Activated T-cell treated with anti-CD3 and anti-CD28 coated beads, Interleukin-2, amount 50 U/mL, for 4 hours (primary cell): Measurements from ENCODE around the gene BAIAP2L1. TPM values are rescaled to one million over a fixed set of nuclear protein-coding genes. Genes with fewer than 3 reads are reported as not detected.

Experiments
- ATAC-seq, 2 donors: fragments of 200-7000 bp; cut with Tn5 transposase; one replicate each; pipeline ENCODE4 v1.10.0; 2021
- DNase-seq: peaks from one replicate; pipeline ENCODE4 v3.0.0-alpha.2; 2020
- H3K27me3 Mint-ChIP-seq: one replicate; pipeline ENCODE4 v1.8.0; 2021; ENCODE audit warnings: low read depth, mixed read lengths
- H3K36me3 Mint-ChIP-seq: one replicate; pipeline ENCODE4 v1.8.0; 2022; ENCODE audit warnings: mixed read lengths; ENCODE audit not compliant: insufficient read depth
- H3K4me1 Mint-ChIP-seq: one replicate; pipeline ENCODE4 v1.8.0; 2021; ENCODE audit warnings: low read depth, mixed read lengths
- H3K4me3 Mint-ChIP-seq: one replicate; pipeline ENCODE4 v1.8.0; 2021; ENCODE audit warnings: mild to moderate bottlenecking, moderate library complexity, mixed read lengths
- H3K9me3 Mint-ChIP-seq: one replicate; pipeline ENCODE4 v1.8.0; 2021; ENCODE audit warnings: mixed read lengths
- total RNA-seq, 3 donors: library from RNA; stranded (reverse); gene quantifications; one replicate each; pipeline ENCODE4 v1.2.1, GENCODE V29; 2021

Gene BAIAP2L1
- total RNA-seq, 3 donors from 2014 or later: 0.34 to 1.2 (median 0.56) TPM

GRCh38 chr7:98359395-98359794, 41.5 kb downstream of the BAIAP2L1 start:
- no peaks in the 10 kb centered on the region for H3K9me3 Mint-ChIP-seq
- no peak for DNase-seq
- no peaks in the 10 kb centered on the region for H3K36me3 Mint-ChIP-seq
- no peak overlapping the region for H3K4me3 Mint-ChIP-seq
- no peaks in the 10 kb centered on the region for H3K4me1 Mint-ChIP-seq
- peaks cover under 1% of the 10 kb centered on the region for H3K27me3 Mint-ChIP-seq
- no peak for ATAC-seq

- Mint-ChIP-seq H3K4me1 (no peaks in the 10 kb centered on the region), H3K4me3 (no peak overlapping the region), H3K36me3 (no peaks in the 10 kb centered on the region), H3K27me3 (peaks cover 3% of the 10 kb centered on the region), H3K9me3 (no peaks in the 10 kb centered on the region)
- DNase-seq (no peak), ATAC-seq (no peak)
These were observed 42.2 kb downstream of the BAIAP2L1 start for GRCh38 chr7:98358706-98359105.

- Mint-ChIP-seq H3K9me3 (no peaks in the 10 kb centered on the region), H3K27me3 (peaks cover 3% of the 10 kb centered on the region), H3K4me1 (no peaks in the 10 kb centered on the region), H3K4me3 (no peak overlapping the region), H3K36me3 (no peaks in the 10 kb centered on the region)
- DNase-seq: no peak
- no peak for ATAC-seq
These were observed 43.1 kb downstream of the BAIAP2L1 start for GRCh38 chr7:98357751-98358161.

- DNase-seq (no peak), ATAC-seq (no peak)
- H3K27me3 Mint-ChIP-seq: peaks cover 5% of the 10 kb centered on the region
- H3K9me3 Mint-ChIP-seq: no peaks in the 10 kb centered on the region
- H3K4me3 Mint-ChIP-seq: no peak overlapping the region
- H3K36me3 Mint-ChIP-seq: no peaks in the 10 kb centered on the region
- no peaks in the 10 kb centered on the region for H3K4me1 Mint-ChIP-seq
These were observed 45.7 kb downstream of the BAIAP2L1 start for GRCh38 chr7:98355250-98355538.

- Mint-ChIP-seq H3K9me3 (no peaks in the 10 kb centered on the region), H3K4me3 (no peak overlapping the region), H3K36me3 (no peaks in the 10 kb centered on the region), H3K4me1 (no peaks in the 10 kb centered on the region), H3K27me3 (peaks cover 5% of the 10 kb centered on the region)
- ATAC-seq (no peak), DNase-seq (no peak)
These were observed 46.2 kb downstream of the BAIAP2L1 start for GRCh38 chr7:98354511-98355249.

GRCh38 chr7:98354052-98354451, 46.8 kb downstream of the BAIAP2L1 start:
- Mint-ChIP-seq H3K4me1 (no peaks in the 10 kb centered on the region), H3K4me3 (no peak overlapping the region), H3K9me3 (no peaks in the 10 kb centered on the region), H3K27me3 (peaks cover 5% of the 10 kb centered on the region), H3K36me3 (no peaks in the 10 kb centered on the region)
- ATAC-seq (no peak), DNase-seq (no peak)

GRCh38 chr7:98352621-98353020, 48.3 kb downstream of the BAIAP2L1 start:
- Mint-ChIP-seq H3K36me3 (no peaks in the 10 kb centered on the region), H3K4me1 (no peaks in the 10 kb centered on the region), H3K4me3 (no peak overlapping the region), H3K27me3 (peaks cover 5% of the 10 kb centered on the region), H3K9me3 (no peaks in the 10 kb centered on the region)
- no peak for ATAC-seq
- no peak for DNase-seq

GRCh38 chr7:98351136-98351535, 49.8 kb downstream of the BAIAP2L1 start:
- H3K4me3 Mint-ChIP-seq: no peak overlapping the region
- ATAC-seq: no peak
- H3K27me3 Mint-ChIP-seq: peaks cover 5% of the 10 kb centered on the region
- H3K36me3 Mint-ChIP-seq: no peaks in the 10 kb centered on the region
- no peaks in the 10 kb centered on the region for H3K9me3 Mint-ChIP-seq
- no peak for DNase-seq
- H3K4me1 Mint-ChIP-seq: no peaks in the 10 kb centered on the region

- Mint-ChIP-seq H3K4me1 (no peaks in the 10 kb centered on the region), H3K4me3 (no peak overlapping the region), H3K27me3 (peaks cover 5% of the 10 kb centered on the region), H3K36me3 (no peaks in the 10 kb centered on the region), H3K9me3 (no peaks in the 10 kb centered on the region)
- no peak for DNase-seq
- no peak for ATAC-seq
These were observed 52.0 kb downstream of the BAIAP2L1 start for GRCh38 chr7:98348726-98349474.

- Mint-ChIP-seq H3K27me3 (peaks cover 5% of the 10 kb centered on the region), H3K4me3 (no peak overlapping the region), H3K9me3 (no peaks in the 10 kb centered on the region), H3K36me3 (no peaks in the 10 kb centered on the region), H3K4me1 (no peaks in the 10 kb centered on the region)
- no peak for ATAC-seq
- DNase-seq: no peak
These were observed 54.3 kb downstream of the BAIAP2L1 start for GRCh38 chr7:98346515-98347069.

GRCh38 chr7:98341106-98341505, 59.8 kb downstream of the BAIAP2L1 start:
- Mint-ChIP-seq H3K9me3 (no peaks in the 10 kb centered on the region), H3K4me1 (no peaks in the 10 kb centered on the region), H3K27me3 (peaks cover 2% of the 10 kb centered on the region), H3K4me3 (no peak overlapping the region), H3K36me3 (no peaks in the 10 kb centered on the region)
- ATAC-seq (no peak), DNase-seq (no peak)

- no peak for ATAC-seq
These were observed 61.8 kb downstream of the BAIAP2L1 start for GRCh38 chr7:98339043-98339442.

GRCh38 chr7:98338441-98338840, 62.4 kb downstream of the BAIAP2L1 start:
- ATAC-seq (no peak), DNase-seq (no peak)
- H3K4me3 Mint-ChIP-seq: no peak overlapping the region
- H3K9me3 Mint-ChIP-seq: no peaks in the 10 kb centered on the region
- peaks cover 2% of the 10 kb centered on the region for H3K27me3 Mint-ChIP-seq
- H3K4me1 Mint-ChIP-seq: no peaks in the 10 kb centered on the region
- no peaks in the 10 kb centered on the region for H3K36me3 Mint-ChIP-seq

More at GRCh38 chr7:98339043-98339442, 61.8 kb downstream of the BAIAP2L1 start:
- no peak for DNase-seq
- Mint-ChIP-seq H3K4me3 (no peak overlapping the region), H3K36me3 (no peaks in the 10 kb centered on the region), H3K27me3 (peaks cover 2% of the 10 kb centered on the region), H3K4me1 (no peaks in the 10 kb centered on the region), H3K9me3 (no peaks in the 10 kb centered on the region)

GRCh38 chr7:98335411-98335977, 65.4 kb downstream of the BAIAP2L1 start:
- Mint-ChIP-seq H3K27me3 (peaks cover 2% of the 10 kb centered on the region), H3K36me3 (no peaks in the 10 kb centered on the region), H3K4me1 (no peaks in the 10 kb centered on the region), H3K9me3 (no peaks in the 10 kb centered on the region), H3K4me3 (no peak overlapping the region)
- DNase-seq (no peak), ATAC-seq (no peak)

GRCh38 chr7:98334081-98334480, 66.8 kb downstream of the BAIAP2L1 start:
- Mint-ChIP-seq H3K36me3 (no peaks in the 10 kb centered on the region), H3K27me3 (peaks cover 2% of the 10 kb centered on the region), H3K4me1 (no peaks in the 10 kb centered on the region), H3K9me3 (no peaks in the 10 kb centered on the region), H3K4me3 (no peak overlapping the region)
- no peak for ATAC-seq
- no peak for DNase-seq
